K562 treated with DMSO at 1 percent for 24 hours (cell line): ENCODE measurements around the gene GAK. TPM values are rescaled to one million over a fixed set of nuclear protein-coding genes. Genes with fewer than 3 reads are reported as not detected.

ENCODE experiments used
- total RNA-seq: library from RNA; unstranded; fragments of 300-600 nt; gene quantifications from 2 replicates; pipeline ENCODE4 v1.2.3, GENCODE V29; 2022; ENCODE audit warnings: low read depth; ENCODE audit not compliant: insufficient read depth

The GAK gene
- 111 and 115 TPM in 2 replicates for total RNA-seq

DNA sequence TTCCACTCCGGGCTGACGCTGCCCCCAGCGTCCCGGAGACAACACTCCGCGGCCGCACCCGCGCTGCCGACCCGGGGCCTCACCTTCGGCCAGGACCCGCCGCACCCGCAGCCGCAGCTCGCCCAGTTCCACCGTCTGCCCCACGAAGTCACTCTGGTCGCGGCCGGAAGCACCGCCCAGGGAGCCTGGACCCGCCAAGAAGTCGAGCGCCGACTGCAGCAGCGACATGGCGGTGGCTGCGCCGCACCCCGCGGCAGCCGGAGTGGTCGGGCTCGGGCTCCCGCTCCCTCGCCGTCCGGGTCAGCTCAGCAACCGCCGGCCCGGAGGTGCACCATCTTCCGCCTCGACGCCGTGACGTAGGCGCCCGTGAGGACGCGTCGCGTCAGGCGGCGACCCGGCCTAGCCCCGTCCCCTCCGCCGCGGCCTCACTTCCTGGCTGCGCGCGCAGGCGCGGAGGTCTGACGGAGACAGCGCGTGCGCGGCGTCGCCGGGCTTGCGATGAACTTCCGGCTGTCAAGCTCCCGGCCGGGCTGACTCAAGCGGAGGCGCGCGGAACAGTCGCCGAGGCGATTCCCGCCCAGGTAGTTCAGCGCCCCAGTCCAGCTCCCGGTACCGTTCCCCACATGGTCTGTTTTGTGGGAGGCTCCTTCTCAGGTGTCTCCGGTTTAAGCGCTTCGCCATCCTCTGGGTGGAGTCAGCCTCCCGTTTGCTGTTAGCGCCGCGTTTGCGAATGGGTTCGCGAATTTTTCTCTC lies at the start of gene GAK, which contains the start of gene TMEM175:
GAK (minus strand) TSS at position 357 of the 753 bp plus-strand sequence; CDS start at position 228, 129 bp downstream.
TMEM175 (plus strand) TSS at position 501 of the 753 bp plus-strand sequence. CDS start 15,280 bp downstream, outside the sequence.

DNA sequence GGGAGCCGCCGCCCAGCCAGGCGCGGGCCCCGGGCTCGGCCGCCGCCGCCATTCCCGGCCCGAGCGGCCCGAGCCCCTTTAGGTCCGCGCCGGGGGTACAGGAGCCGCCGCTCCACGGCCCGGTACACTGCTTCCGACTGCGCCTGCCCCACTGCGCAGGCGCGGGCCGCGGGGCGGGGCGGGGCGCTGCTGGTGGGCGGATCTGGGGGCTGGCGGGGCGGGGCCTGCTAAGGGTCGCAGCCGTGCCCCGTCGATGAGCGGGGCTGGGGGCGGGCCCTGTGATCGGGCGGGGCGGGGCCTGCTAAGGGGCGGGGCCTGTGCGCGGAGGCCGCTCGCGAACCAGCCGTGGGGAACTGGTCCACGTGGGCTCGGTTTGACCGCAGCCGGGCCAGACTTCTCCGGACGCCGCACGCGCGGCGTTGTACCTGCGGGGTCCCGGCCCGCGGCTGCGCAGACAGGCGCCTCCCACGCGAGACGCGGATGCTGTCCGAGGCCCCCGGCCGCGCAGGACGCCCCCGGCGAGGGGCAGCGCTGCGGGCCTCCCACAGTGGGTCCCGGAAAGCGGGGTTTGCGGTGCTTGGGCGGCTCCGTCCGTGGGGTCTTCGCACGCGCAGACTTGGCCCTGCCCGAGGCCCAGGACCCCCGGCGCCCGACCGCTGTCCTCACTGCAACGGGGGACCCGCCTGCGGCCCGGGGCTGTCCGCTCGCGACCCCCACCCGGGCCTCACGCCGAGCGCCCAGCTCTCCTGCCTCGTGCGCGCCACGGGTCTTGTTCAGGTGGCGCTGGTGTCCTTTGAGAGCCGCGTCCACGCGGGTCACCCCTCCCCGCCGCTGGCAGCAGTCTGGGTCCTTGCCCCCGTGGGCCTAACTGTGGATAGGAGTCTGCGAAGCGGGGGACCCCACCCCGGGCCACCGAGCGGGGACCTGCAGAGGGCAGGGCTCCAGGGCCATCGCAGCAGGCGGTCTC lies 41.6 kb upstream of the GAK start, which contains the start of gene DGKQ:
DGKQ (minus strand) TSS at position 139 of the 967 bp plus-strand sequence; CDS start at position 52, 87 bp downstream.

DNA sequence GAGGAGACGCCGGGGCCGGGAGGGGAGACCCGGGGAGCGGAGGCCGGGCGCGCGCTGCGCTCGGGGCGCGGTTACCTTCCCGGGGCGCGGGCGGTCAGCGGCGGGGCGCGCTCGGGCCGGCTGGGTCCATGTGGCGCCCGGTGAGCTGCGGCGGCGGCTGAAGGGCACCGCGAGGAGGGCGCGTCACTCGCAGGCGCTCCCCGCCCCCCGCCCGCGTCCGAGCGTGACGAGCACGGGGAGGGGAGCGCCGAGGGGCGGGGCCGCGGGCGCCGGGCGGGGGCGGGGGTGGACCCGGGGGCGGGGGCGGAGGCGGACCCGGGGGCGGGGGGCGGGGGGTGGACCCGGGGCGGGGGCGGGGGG lies 106.2 kb downstream of the GAK start, which contains the start of gene CPLX1:
CPLX1 (minus strand) TSS at position 159 of the 360 bp plus-strand sequence. CDS start 1,607 bp downstream, outside the sequence.

Other genes starting within 250 kb of the GAK start
- 0.29 TPM in 1 of 2 replicates, not detected in the other for gene SLC49A3, start 243.2 kb downstream of the GAK start, total RNA-seq
- gene PCGF3, start 226.5 kb downstream of the GAK start, total RNA-seq, result 44.7 and 46.9 TPM in 2 replicates
- 0.13 TPM in 1 of 2 replicates, not detected in the other for gene CPLX1, start 106.2 kb downstream of the GAK start, total RNA-seq
- gene TMEM175, start 144 bp upstream of the GAK start, total RNA-seq, result 41.8 and 50.6 TPM in 2 replicates
- gene DGKQ, start 41.3 kb upstream of the GAK start, total RNA-seq, result 38.7 and 40.6 TPM in 2 replicates
- 16.0 and 17.7 TPM in 2 replicates for gene IDUA, start 54.7 kb upstream of the GAK start, total RNA-seq
- 4.3 and 5.0 TPM in 2 replicates for gene SLC26A1, start 61.1 kb upstream of the GAK start, total RNA-seq
- gene FGFRL1, start 79.3 kb upstream of the GAK start, total RNA-seq, result 39.0 and 41.4 TPM in 2 replicates
- gene RNF212, start 181.2 kb upstream of the GAK start, total RNA-seq, result not detected in 2 replicates
- 0.96 and 3.0 TPM in 2 replicates for gene SPON2, start 240.3 kb upstream of the GAK start, total RNA-seq